Gastrocnemius medialis (tissue), 4 donors: ENCODE results near the gene BTBD16. TPM values are rescaled to one million over a fixed set of nuclear protein-coding genes. Genes with fewer than 3 reads are reported as not detected.

Experiments
- ATAC-seq, 2 donors: fragments of 150-250 bp; one replicate each; pipeline ENCODE4 v1.9.1; 2016
- DNase-seq, 2 donors: peaks; one replicate each; pipeline ENCODE4 v3.0.0-alpha.2; 2019
- H3K27ac ChIP-seq, 4 donors: fragments of 200-600 bp; sonication (generic); 1 replicate in 1 of 4; 2 replicates in 3 of 4; pipeline ENCODE4 v1.5.1; 2016 to 2018; ENCODE audit warnings: mild to moderate bottlenecking in 2 of 4, moderate library complexity in 1 of 4
- H3K27me3 ChIP-seq, 3 donors: fragments of 200-600 bp; sonication (generic) in 2 of 3; 1 replicate in 1 of 3; 2 replicates in 2 of 3; pipeline versions ENCODE4 v1.5.1 to v1.6.0; 2016 to 2019; ENCODE audit warnings: mild to moderate bottlenecking in 1 of 3, moderate library complexity in 1 of 3
- H3K36me3 ChIP-seq, 2 donors: fragments of 200-600 bp; sonication (generic) in 1 of 2; one replicate each; pipeline ENCODE4 v1.5.1; 2017 to 2018
- H3K4me1 ChIP-seq, 2 donors: fragments of 200-600 bp; sonication (generic) in 1 of 2; one replicate each; pipeline ENCODE4 v1.5.1; 2016 to 2017; ENCODE audit warnings: mild to moderate bottlenecking in 2 of 2
- H3K4me3 ChIP-seq, 4 donors: fragments of 200-600 bp; sonication (generic) in 3 of 4; 1 replicate in 1 of 4; 2 replicates in 3 of 4; pipeline ENCODE4 v1.5.1; 2016 to 2019; ENCODE audit warnings: mild to moderate bottlenecking in 2 of 4
- H3K9me3 ChIP-seq, 3 donors: fragments of 200-600 bp; sonication (generic) in 2 of 3; 1 replicate in 1 of 3; 2 replicates in 2 of 3; pipeline ENCODE4 v1.5.1; 2016 to 2019
- POLR2A ChIP-seq, 2 donors: fragments of 450-650 bp; IDR thresholded peaks; one replicate each; pipeline ENCODE4 v1.6.1; 2017; ENCODE audit warnings: antibody characterized with exemption in 2 of 2, mild to moderate bottlenecking in 2 of 2, moderate library complexity in 2 of 2
- in situ Hi-C, 4 donors: fragments of 200-750 bp; cut with MboI; loops; one replicate each; pipeline versions ENCODE4 v1.15.0 to v1.8.0; 2017; ENCODE audit warnings: low sequenced_read_pairs in 4 of 4
- intact Hi-C: fragments of 100-400 bp; cut with DNase I; formaldehyde crosslinking; loops from one replicate; pipeline ENCODE4 v1.15.1; 2023; ENCODE audit warnings: low total_unique reads
- total RNA-seq, 4 donors: library from RNA; depleted of rRNA; stranded (reverse); fragments of >200 nt; gene quantifications; one replicate each; pipeline versions ENCODE4 v1.1.0 to v1.2.3, GENCODE V29; 2016
- TF ChIP-seq, protein P1 (sequence below), 5 experiments: fragments of 450-650 bp in 3 of 5; fragments of 200-600 bp in 2 of 5; sonication (generic) in 2 of 5; IDR thresholded peaks in 4 of 5; conservative IDR thresholded peaks in 1 of 5; 1 replicate in 4 of 5; 2 replicates in 1 of 5; pipeline ENCODE4 v1.5.1; 2016 to 2019; ENCODE audit warnings: antibody characterized with exemption in 5 of 5, mild to moderate bottlenecking in 3 of 5, moderate library complexity in 3 of 5

Gene BTBD16
- total RNA-seq, 4 donors from 2014 or later = 0.46 to 0.55 TPM; not detected in 2

DNA sequence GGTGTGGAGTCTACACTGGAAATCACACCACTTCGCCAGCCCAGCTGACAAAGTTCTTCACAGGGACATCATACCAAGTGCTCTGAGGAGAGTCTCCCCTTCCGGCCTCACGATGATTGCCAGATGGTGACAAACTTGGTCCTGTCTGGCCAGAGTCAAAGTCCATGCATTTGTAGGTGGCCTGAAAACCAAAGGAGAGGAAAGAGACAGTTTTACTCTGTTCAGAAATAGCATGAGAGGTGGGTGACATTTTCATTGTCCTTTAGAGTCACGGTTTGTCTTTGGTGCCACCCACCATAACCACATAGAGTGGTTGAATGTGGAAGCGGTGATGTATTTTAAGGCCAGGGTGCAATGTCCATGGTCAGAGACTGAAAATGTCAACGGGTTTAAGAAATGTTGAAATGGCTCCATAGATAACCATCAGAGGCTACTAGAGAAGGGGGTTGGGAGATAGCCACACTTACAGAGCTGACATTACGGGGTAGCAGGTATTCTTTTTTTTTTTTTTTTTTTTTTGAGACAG is 33.0 kb downstream of the BTBD16 start:
- Histone ChIP-seq H3K4me1 (peaks cover 17 to 21% of the 10 kb centered on the region in 2 donors), H3K9me3 (no peaks in the 10 kb centered on the region), H3K36me3 (no peaks in the 10 kb centered on the region), H3K27me3 (no peaks in the 10 kb centered on the region), H3K4me3 (no peak overlapping the region), H3K27ac (no peak overlapping the region)
- no peak for DNase-seq
- no peak for TF ChIP-seq POLR2A (IDR thresholded peaks at IDR 0.05)
- TF ChIP-seq, protein P1, sequence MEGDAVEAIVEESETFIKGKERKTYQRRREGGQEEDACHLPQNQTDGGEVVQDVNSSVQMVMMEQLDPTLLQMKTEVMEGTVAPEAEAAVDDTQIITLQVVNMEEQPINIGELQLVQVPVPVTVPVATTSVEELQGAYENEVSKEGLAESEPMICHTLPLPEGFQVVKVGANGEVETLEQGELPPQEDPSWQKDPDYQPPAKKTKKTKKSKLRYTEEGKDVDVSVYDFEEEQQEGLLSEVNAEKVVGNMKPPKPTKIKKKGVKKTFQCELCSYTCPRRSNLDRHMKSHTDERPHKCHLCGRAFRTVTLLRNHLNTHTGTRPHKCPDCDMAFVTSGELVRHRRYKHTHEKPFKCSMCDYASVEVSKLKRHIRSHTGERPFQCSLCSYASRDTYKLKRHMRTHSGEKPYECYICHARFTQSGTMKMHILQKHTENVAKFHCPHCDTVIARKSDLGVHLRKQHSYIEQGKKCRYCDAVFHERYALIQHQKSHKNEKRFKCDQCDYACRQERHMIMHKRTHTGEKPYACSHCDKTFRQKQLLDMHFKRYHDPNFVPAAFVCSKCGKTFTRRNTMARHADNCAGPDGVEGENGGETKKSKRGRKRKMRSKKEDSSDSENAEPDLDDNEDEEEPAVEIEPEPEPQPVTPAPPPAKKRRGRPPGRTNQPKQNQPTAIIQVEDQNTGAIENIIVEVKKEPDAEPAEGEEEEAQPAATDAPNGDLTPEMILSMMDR (IDR thresholded peaks at IDR 0.05 in 4 of 5, conservative IDR thresholded peaks at IDR 0.05 in 1 of 5) = no peak
- intact Hi-C loops = no loop called here
- in situ Hi-C loops = no loop called here
- no peak for ATAC-seq

DNA sequence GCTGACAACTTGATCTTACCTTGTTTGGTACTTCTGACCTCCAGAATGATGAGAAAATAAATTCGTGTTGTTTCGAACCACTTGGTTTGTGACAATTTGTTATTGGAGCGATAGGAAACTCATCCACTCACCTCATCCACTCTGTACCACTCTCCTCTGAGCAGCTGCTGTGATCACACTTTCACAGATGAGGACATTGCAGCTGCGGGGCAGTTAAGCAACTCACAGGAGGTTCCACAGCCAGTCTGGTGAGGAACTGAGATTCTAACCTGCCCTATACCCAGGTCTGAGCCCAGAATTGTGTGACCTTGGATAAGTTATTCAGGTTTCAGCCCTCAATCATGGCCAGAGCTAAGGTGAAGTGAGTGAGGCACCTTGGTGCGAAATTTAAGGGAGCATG is 35.2 kb downstream of the BTBD16 start:
- H3K4me3 ChIP-seq = no peak overlapping the region
- in situ Hi-C loops = no loop called here
- no peaks in the 10 kb centered on the region for H3K36me3 ChIP-seq
- intact Hi-C loops = no loop called here
- H3K27me3 ChIP-seq = no peaks in the 10 kb centered on the region
- ATAC-seq (no peak), DNase-seq (no peak)
- peaks cover 17 to 21% of the 10 kb centered on the region in 2 donors for H3K4me1 ChIP-seq
- no peak for TF ChIP-seq POLR2A (IDR thresholded peaks at IDR 0.05)
- TF ChIP-seq, protein P1 (IDR thresholded peaks at IDR 0.05 in 4 of 5, conservative IDR thresholded peaks at IDR 0.05 in 1 of 5) = no peak
- no peak overlapping the region for H3K27ac ChIP-seq
- no peaks in the 10 kb centered on the region for H3K9me3 ChIP-seq

DNA sequence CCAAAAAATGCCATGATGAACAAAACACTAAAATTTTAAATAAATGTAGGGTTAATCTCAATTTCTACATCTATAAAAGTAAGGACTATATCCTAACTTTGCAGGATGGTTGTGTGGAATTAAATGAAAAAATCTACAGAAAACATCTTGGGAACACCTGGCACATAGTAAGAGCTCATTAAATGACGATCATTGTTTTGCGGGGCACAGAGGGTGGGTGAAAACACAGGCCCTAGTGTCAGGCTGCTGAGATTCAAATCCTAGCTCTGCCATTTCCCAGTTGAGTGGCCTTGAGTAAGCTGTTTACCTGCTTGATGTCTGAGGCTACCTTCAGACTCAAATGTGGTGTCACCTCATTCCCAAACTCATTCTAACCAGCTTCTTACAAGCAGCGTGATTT is 35.6 kb downstream of the BTBD16 start:
- ATAC-seq = no peak
- Histone ChIP-seq H3K36me3 (no peaks in the 10 kb centered on the region), H3K27ac (peak overlapping the region in 3 of 4 donors; percentile 66 to 79 (median 79)), H3K4me3 (no peak overlapping the region), H3K9me3 (no peaks in the 10 kb centered on the region), H3K27me3 (no peaks in the 10 kb centered on the region), H3K4me1 (peaks cover 17 to 21% of the 10 kb centered on the region in 2 donors)
- intact Hi-C loops = no loop called here
- TF ChIP-seq POLR2A (IDR thresholded peaks at IDR 0.05) = no peak
- TF ChIP-seq, protein P1 (IDR thresholded peaks at IDR 0.05 in 4 of 5, conservative IDR thresholded peaks at IDR 0.05 in 1 of 5) = no peak
- in situ Hi-C loops = no loop called here
- no peak for DNase-seq

DNA sequence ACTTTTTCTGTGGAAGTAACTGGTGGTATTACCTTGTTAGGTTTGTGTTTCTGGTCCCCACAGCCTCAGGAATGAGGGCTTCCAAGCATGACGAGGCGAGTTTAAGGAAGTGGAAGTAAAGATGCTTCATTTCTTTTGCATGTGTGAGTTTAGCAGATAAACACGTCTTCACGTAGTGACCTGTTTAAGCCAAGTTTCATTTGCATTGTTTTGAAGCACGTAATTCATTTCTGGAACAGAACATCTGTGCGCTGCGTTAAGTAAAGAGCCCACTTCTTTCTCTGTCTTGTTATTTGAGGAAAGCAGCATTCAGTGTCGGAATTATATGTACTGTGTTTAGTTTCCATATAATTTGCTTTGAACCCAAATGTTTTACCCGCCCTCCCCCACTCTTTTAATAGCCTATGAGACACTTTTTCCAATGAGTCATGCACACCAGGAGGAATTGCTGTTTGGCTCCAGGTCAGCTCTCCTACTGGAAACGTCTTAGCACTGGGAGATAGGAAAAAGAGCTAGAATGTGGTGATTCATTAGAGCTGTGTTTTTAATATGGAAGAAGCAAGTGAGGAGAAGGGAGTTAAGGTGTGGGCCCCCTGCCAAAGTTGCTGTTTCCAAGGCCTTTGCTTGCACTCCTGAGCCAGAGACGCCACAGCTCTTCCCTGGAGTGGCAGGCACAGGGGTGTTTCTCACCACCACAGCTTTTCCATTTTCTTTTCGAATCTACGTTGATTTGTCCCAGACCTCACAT is 36.7 kb downstream of the BTBD16 start:
- Histone ChIP-seq H3K9me3 (no peaks in the 10 kb centered on the region), H3K27ac (peak overlapping the region; percentile 66 to 79 (median 78)), H3K4me3 (peak overlapping the region in 3 of 4 donors; percentile 14 to 24 (median 24)), H3K36me3 (no peaks in the 10 kb centered on the region), H3K4me1 (peaks cover 17 to 21% of the 10 kb centered on the region in 2 donors), H3K27me3 (no peaks in the 10 kb centered on the region)
- in situ Hi-C loops = no loop called here
- intact Hi-C loops = no loop called here
- peak; percentile 93 to 97 for ATAC-seq
- peak; percentile 43 to 62 for DNase-seq
- TF ChIP-seq, protein P1 (IDR thresholded peaks at IDR 0.05 in 4 of 5, conservative IDR thresholded peaks at IDR 0.05 in 1 of 5) = no peak
- TF ChIP-seq POLR2A (IDR thresholded peaks at IDR 0.05) = no peak
